ENCODE results near the gene HLA-DPB1. TPM values are rescaled to one million over a fixed set of nuclear protein-coding genes. Genes with fewer than 3 reads are reported as not detected.
A peak's percentile ranks its signal among the peaks of the same experiment; 100 is the strongest.

Gene HLA-DPB1
- total and polyA plus RNA-seq, 12 donors, result 18.7 to 264 (median 34.8) TPM

GRCh38 chr6:33124525-33124901 lies 48.7 kb downstream of the HLA-DPB1 start:
- H3K27me3 ChIP-seq, result peaks cover 0 to 32% (median 0%) of the 10 kb centered on the region in 7 donors
- no peaks in the 10 kb centered on the region for H3K4me1 ChIP-seq
- TF ChIP-seq CTCF (IDR thresholded peaks at IDR 0.05), result no peak
- WGBS, 2 donors, result 74 to 89% methylated on average over 4 of the region's 4 CpGs
- no peak overlapping the region for H3K27ac ChIP-seq
- H3K4me3 ChIP-seq, result no peak overlapping the region
- DNase-seq, result no peak
- ATAC-seq, result no peak
- H3K36me3 ChIP-seq, result no peaks in the 10 kb centered on the region
- intact Hi-C loops (cut with DNase I), result loop anchor here in 1 of 10 donors (5.0 kb wide), 1 partner anchor 123 kb away; no protein-coding TSS in a partner anchor
- peaks cover 0 to 15% (median 3%) of the 10 kb centered on the region in 11 donors for H3K9me3 ChIP-seq

DNA sequence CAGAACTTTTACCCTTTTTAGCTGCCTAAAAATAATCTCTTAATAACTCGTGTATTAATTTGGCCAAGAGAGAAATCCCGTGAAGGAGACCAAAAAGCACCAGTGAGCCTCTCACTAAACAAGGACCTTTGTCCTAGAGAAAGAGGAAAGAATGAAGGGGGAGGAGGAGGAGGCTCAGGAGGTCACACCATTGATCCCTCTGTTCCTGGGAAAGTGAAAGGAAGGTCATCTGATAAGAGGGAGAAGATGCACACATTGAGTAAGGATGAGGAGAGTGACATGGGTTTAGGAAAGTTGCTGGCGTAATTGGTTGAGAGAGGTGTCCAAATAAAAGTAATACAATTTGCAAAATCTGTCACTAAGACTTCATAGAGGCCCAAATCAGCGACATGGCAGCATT lies 49.2 kb downstream of the HLA-DPB1 start:
- intact Hi-C loops (cut with DNase I), result loop anchor here in 1 of 10 donors (5.0 kb wide), 1 partner anchor 122 kb away; no protein-coding TSS in a partner anchor
- DNase-seq, result no peak
- H3K4me1 ChIP-seq, result no peaks in the 10 kb centered on the region
- H3K4me3 ChIP-seq, result no peak overlapping the region
- no peak for TF ChIP-seq CTCF (IDR thresholded peaks at IDR 0.05)
- no peak overlapping the region for H3K27ac ChIP-seq
- peaks cover 0 to 15% (median 3%) of the 10 kb centered on the region in 11 donors for H3K9me3 ChIP-seq
- no peak for ATAC-seq
- 67 to 79% methylated on average over 4 of the region's 4 CpGs for WGBS, 2 donors
- no peaks in the 10 kb centered on the region for H3K36me3 ChIP-seq
- H3K27me3 ChIP-seq, result peaks cover 0 to 30% (median 0%) of the 10 kb centered on the region in 7 donors

DNA sequence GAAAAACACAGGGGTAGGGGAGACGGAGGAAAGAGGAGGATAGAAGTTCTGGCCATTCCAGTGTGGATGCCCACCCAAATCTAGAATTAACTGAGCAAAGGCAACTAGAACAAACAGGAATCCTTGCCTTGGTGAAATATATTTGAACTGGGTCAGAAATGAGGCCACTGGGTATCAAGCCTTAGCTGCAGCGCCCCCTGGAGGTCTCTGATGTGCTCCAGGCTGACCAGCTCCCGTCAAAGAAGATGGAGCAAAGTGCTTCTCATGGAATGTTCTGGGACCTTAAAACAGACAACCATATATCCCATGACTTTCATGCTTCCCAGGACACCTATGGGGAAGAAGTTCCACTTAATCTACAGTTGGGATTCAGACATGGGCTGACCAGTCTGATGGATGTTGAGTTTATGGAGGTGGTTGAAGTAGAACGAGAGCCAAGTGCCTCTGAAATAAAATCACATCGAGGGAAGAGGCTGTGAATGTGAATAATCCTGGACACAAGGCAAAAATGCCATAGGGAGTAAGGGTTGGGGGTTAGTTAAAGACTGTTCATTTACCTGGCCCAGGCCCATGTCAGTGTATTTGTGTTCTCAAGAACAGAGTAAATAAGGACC lies 50.4 kb downstream of the HLA-DPB1 start:
- Histone ChIP-seq H3K9me3 (peaks cover 0 to 15% (median 3%) of the 10 kb centered on the region in 11 donors), H3K36me3 (no peaks in the 10 kb centered on the region), H3K4me1 (no peaks in the 10 kb centered on the region), H3K27me3 (peaks cover 0 to 21% (median 0%) of the 10 kb centered on the region in 7 donors), H3K4me3 (no peak overlapping the region), H3K27ac (no peak overlapping the region)
- DNase-seq (peak; percentile 71 to 74), ATAC-seq (peak in 3 of 8 donors; percentile 49 to 87 (median 55))
- TF ChIP-seq CTCF (IDR thresholded peaks at IDR 0.05), result peak; percentile 32 to 79 (median 70)
- 49 to 62% methylated on average over 5 of the region's 5 CpGs for WGBS, 2 donors
- intact Hi-C loops (cut with DNase I), result no loop called here

GRCh38 chr6:33128318-33128717 lies 52.5 kb downstream of the HLA-DPB1 start:
- Histone ChIP-seq H3K27ac (no peak overlapping the region), H3K9me3 (peaks cover 0 to 13% (median 3%) of the 10 kb centered on the region in 11 donors), H3K36me3 (no peaks in the 10 kb centered on the region), H3K4me3 (no peak overlapping the region), H3K4me1 (no peaks in the 10 kb centered on the region), H3K27me3 (peaks cover 0 to 21% (median 0%) of the 10 kb centered on the region in 7 donors)
- ATAC-seq (no peak), DNase-seq (no peak)
- WGBS, 2 donors, result 59 to 72% methylated on average over 3 of the region's 3 CpGs
- intact Hi-C loops (cut with DNase I), result no loop called here
- no peak for TF ChIP-seq CTCF (IDR thresholded peaks at IDR 0.05)
